HUES64 (cell line): ENCODE results near the gene ZFPM1.

ENCODE experiments used
- H3K27ac ChIP-seq: 2 replicates; pipeline ENCODE4 v1.7.0; 2013; ENCODE audit warnings: low read depth, low read length, inconsistent platforms
- H3K27me3 ChIP-seq: 2 replicates; pipeline ENCODE4 v1.6.1; 2013; ENCODE audit warnings: mild to moderate bottlenecking, low read length; ENCODE audit not compliant: insufficient read depth
- H3K36me3 ChIP-seq: 2 replicates; pipeline ENCODE4 v1.6.1; 2013; ENCODE audit warnings: mild to moderate bottlenecking, low read length; ENCODE audit not compliant: insufficient read depth
- H3K4me1 ChIP-seq: 2 replicates; pipeline ENCODE4 v1.6.1; 2013; ENCODE audit warnings: mild to moderate bottlenecking, low read length, moderate library complexity; ENCODE audit not compliant: insufficient read depth
- H3K4me3 ChIP-seq: 2 replicates; pipeline ENCODE4 v1.5.1; 2013; ENCODE audit warnings: mild to moderate bottlenecking, low read length, moderate library complexity
- H3K9ac ChIP-seq: 2 replicates; pipeline ENCODE4 v1.6.1; 2013; ENCODE audit warnings: mild to moderate bottlenecking, low read depth, low read length
- H3K9me3 ChIP-seq: 2 replicates; pipeline ENCODE4 v1.6.1; 2013; ENCODE audit warnings: low read depth, low read length; ENCODE audit not compliant: insufficient read depth
- WGBS: fragments of 150-250, 120-280 bp; methylation state at CpG from one replicate; pipeline ENCODE4 v1.1.7; 2013; ENCODE audit warnings: missing lambda C conversion rate; 5-methylcytosine and 5-hydroxymethylcytosine counted together

Gene ZFPM1

DNA sequence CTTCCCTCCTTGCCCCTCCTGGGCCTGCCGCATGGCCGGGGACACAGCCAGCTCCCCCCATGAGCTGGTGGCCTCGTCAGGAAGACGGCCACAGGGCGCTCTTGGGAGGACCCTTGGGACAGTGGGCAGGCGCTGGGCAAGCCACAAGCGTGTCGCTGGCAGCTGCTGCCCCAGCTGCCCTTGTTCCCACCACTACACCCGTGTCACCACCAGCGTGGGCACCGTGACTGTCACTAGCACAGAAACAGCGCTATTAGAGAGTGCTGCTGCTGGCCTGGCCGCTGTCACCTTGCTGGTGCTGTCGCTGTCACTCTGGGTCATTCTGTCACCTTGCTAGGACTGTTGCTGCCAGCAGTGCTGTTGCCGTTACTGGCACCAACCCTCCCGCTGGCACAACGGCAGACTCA is 47.2 kb downstream of the ZFPM1 start:
- Histone ChIP-seq H3K27me3 (no peaks in the 10 kb centered on the region), H3K36me3 (no peaks in the 10 kb centered on the region), H3K27ac (no peak overlapping the region), H3K9me3 (no peaks in the 10 kb centered on the region), H3K4me1 (no peaks in the 10 kb centered on the region), H3K9ac (no peak overlapping the region), H3K4me3 (no peak overlapping the region)
- WGBS: 92% methylated on average over 17 of the region's 17 CpGs

DNA sequence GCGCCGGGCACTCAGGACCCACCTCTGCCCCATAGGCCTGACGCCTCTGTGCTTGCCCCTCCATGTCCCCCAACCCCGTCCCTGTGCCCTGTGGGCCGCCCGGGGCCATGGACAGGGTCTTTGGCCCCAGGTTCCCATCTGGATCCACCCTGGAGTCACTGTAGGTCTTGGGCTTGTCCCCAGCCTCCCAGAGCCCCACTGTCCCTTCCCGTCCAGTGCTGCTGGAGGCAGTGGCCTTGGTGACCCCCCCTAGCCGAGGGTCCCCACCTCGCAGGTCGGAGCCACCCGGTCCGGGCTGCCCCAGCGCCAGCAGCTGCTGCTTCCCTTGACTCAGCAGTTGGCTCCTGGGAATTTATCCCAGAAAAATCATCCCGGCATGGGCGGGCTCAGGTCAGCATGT is 49.3 kb downstream of the ZFPM1 start:
- Histone ChIP-seq H3K4me1 (no peaks in the 10 kb centered on the region), H3K36me3 (no peaks in the 10 kb centered on the region), H3K9ac (no peak overlapping the region), H3K9me3 (no peaks in the 10 kb centered on the region), H3K27me3 (no peaks in the 10 kb centered on the region), H3K27ac (no peak overlapping the region), H3K4me3 (no peak overlapping the region)
- WGBS: 90% methylated on average over 15 of the region's 15 CpGs

- H3K9ac ChIP-seq: no peak overlapping the region
- 90% methylated on average over 23 of the region's 23 CpGs for WGBS
- H3K36me3 ChIP-seq: no peaks in the 10 kb centered on the region
- H3K4me3 ChIP-seq: no peak overlapping the region
- no peak overlapping the region for H3K27ac ChIP-seq
- H3K27me3 ChIP-seq: no peaks in the 10 kb centered on the region
- no peaks in the 10 kb centered on the region for H3K4me1 ChIP-seq
- H3K9me3 ChIP-seq: no peaks in the 10 kb centered on the region
These were observed 49.7 kb downstream of the ZFPM1 start for GRCh38 chr16:88502776-88503280.

DNA sequence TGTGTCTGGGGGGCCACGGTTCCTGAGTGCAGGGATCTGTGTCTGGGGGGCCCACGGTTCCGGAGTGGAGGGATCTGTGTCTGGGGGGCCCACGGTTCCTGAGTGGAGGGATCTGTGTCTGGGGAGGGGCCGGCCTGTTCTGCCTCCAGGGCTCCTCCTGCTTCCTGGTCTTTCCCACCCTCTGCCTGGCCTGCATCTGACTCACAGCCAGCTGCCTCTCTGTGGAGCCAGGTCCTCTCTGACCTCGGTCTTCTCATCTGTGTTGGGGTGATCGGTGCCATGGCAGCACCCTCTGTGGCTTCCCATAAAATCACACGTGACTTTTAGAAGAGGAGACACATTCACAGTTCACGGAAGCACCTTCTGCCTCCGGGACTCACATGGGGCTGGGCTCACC is 50.3 kb downstream of the ZFPM1 start:
- H3K4me3 ChIP-seq: no peak overlapping the region
- no peaks in the 10 kb centered on the region for H3K27me3 ChIP-seq
- no peaks in the 10 kb centered on the region for H3K4me1 ChIP-seq
- 92% methylated on average over 10 of the region's 10 CpGs for WGBS
- no peak overlapping the region for H3K9ac ChIP-seq
- H3K27ac ChIP-seq: no peak overlapping the region
- H3K36me3 ChIP-seq: no peaks in the 10 kb centered on the region
- H3K9me3 ChIP-seq: no peaks in the 10 kb centered on the region

GRCh38 chr16:88503771-88504488 is 50.9 kb downstream of the ZFPM1 start:
- H3K9ac ChIP-seq: no peak overlapping the region
- H3K27me3 ChIP-seq: no peaks in the 10 kb centered on the region
- H3K4me3 ChIP-seq: no peak overlapping the region
- no peak overlapping the region for H3K27ac ChIP-seq
- no peaks in the 10 kb centered on the region for H3K9me3 ChIP-seq
- H3K36me3 ChIP-seq: no peaks in the 10 kb centered on the region
- WGBS: 91% methylated on average over 13 of the region's 13 CpGs
- no peaks in the 10 kb centered on the region for H3K4me1 ChIP-seq

- H3K36me3 ChIP-seq: no peaks in the 10 kb centered on the region
- no peak overlapping the region for H3K4me3 ChIP-seq
- no peaks in the 10 kb centered on the region for H3K27me3 ChIP-seq
- H3K9me3 ChIP-seq: no peaks in the 10 kb centered on the region
- no peaks in the 10 kb centered on the region for H3K4me1 ChIP-seq
- WGBS: 89% methylated on average over 28 of the region's 28 CpGs
- H3K27ac ChIP-seq: no peak overlapping the region
- no peak overlapping the region for H3K9ac ChIP-seq
These were observed 51.7 kb downstream of the ZFPM1 start for GRCh38 chr16:88504489-88505404.

- no peak overlapping the region for H3K4me3 ChIP-seq
- H3K27ac ChIP-seq: no peak overlapping the region
- no peak overlapping the region for H3K9ac ChIP-seq
- no peaks in the 10 kb centered on the region for H3K36me3 ChIP-seq
- H3K4me1 ChIP-seq: no peaks in the 10 kb centered on the region
- H3K27me3 ChIP-seq: no peaks in the 10 kb centered on the region
- no peaks in the 10 kb centered on the region for H3K9me3 ChIP-seq
- WGBS: 85% methylated on average over 22 of the region's 22 CpGs
These were observed 52.5 kb downstream of the ZFPM1 start for GRCh38 chr16:88505405-88506082.

GRCh38 chr16:88506723-88507122 is 53.6 kb downstream of the ZFPM1 start:
- no peak overlapping the region for H3K9ac ChIP-seq
- no peaks in the 10 kb centered on the region for H3K9me3 ChIP-seq
- WGBS: 94% methylated on average over 21 of the region's 21 CpGs
- H3K4me3 ChIP-seq: no peak overlapping the region
- no peaks in the 10 kb centered on the region for H3K36me3 ChIP-seq
- H3K27me3 ChIP-seq: no peaks in the 10 kb centered on the region
- H3K27ac ChIP-seq: no peak overlapping the region
- H3K4me1 ChIP-seq: no peaks in the 10 kb centered on the region

DNA sequence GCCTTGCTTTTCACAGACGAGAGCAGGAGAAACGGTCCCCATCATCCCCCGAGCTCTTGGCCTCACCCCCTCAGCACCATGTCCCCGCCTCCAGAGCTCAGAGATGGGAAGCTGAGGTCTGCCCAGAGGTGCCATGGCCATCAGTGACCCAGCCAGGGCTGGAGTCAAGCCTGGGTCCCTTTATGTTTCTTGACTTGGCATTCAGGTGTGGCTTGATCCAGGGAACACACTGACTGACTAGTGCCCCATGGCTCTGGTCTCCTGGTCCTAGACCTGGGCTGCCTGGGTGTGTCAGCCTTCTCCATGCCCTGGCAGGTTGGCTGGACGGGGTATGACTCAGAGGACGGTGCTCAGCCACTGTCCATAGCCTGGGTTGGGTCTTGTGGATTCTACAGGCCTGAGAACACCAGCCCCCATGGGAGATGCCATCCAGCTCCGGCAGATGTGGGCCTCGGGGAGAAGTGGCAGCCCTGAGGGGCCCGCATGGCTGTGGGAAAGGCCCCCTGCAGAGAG is 54.2 kb downstream of the ZFPM1 start:
- H3K9ac ChIP-seq: no peak overlapping the region
- WGBS: 88% methylated on average over 9 of the region's 9 CpGs
- H3K4me1 ChIP-seq: no peaks in the 10 kb centered on the region

DNA sequence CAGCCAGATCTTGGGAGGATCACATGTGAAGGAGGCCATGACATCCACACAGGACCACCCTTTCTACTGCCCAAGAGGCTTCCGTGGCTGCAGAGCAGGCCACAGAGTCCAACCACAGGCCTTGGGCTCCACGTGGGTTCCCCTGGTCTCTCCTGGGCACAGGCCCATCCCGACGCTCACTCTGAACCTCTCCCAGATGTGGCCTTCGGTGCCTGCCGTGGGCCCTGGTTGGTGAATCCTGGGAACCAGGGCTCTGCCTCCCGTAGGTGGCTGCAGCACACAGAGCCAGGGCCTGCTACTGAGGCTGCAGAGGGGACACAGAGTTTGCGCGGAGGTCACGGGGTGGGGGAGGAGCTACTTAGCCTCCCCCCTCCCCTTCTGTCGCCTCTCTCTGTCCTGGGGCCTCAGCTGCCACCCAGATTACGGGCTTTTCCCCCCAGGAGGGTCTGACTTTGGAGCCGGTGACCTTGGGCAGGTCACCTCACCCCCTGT is 55.3 kb downstream of the ZFPM1 start:
- H3K27ac ChIP-seq: no peak overlapping the region
- WGBS: 87% methylated on average over 13 of the region's 13 CpGs
- no peak overlapping the region for H3K4me3 ChIP-seq

More for the DNA sequence above, 54.2 kb downstream of the ZFPM1 start:
- H3K27me3 ChIP-seq: no peaks in the 10 kb centered on the region
- H3K9me3 ChIP-seq: no peaks in the 10 kb centered on the region
- H3K4me3 ChIP-seq: no peak overlapping the region
- H3K27ac ChIP-seq: no peak overlapping the region
- no peaks in the 10 kb centered on the region for H3K36me3 ChIP-seq

More for the DNA sequence above, 55.3 kb downstream of the ZFPM1 start:
- Histone ChIP-seq H3K36me3 (no peaks in the 10 kb centered on the region), H3K9ac (no peak overlapping the region), H3K9me3 (no peaks in the 10 kb centered on the region), H3K4me1 (no peaks in the 10 kb centered on the region), H3K27me3 (no peaks in the 10 kb centered on the region)
